Measurements from ENCODE around the gene KIF26B. TPM values are rescaled to one million over a fixed set of nuclear protein-coding genes. Genes with fewer than 3 reads are reported as not detected.

The KIF26B gene
- total RNA-seq, 2 experiments from 2014 or later: not detected

DNA sequence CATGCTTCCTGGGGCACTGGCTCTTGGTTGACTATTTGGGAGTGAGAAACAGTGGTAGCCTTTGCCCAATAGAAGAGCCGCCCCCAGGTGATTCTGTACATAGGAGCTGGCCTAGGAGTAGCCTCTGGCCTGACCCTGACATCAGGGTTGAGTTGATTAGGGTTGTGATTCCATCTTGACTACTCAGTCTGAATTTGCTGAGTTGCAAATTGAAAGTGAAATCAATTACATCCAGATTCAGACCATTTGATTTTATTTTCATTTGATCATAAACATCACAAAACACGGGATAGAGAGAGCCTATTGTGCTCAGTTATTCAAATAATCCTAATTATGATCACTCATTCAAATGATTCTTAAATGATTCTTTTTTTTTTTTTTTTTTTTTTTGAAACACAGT is 253.2 kb downstream of the KIF26B start:
- Histone ChIP-seq H3K4me1 (ENCODE audit: insufficient read depth, low read length, poor library complexity, severe bottlenecking) (no peaks in the 10 kb centered on the region), H3K4me2 (ENCODE audit: low read length) (no peak overlapping the region), H3K79me2 (ENCODE audit: insufficient read depth, low read depth, low read length) (no peaks in the 10 kb centered on the region), H3K36me3 (ENCODE audit: insufficient read depth, low read length) (no peaks in the 10 kb centered on the region), H4K20me1 (ENCODE audit: insufficient read depth, low read length) (no peaks in the 10 kb centered on the region), H3K9me2 (ENCODE audit: insufficient read depth, low read length) (no peaks in the 10 kb centered on the region), H3K9me3 (ENCODE audit: low read length) (no peaks in the 10 kb centered on the region), H3K27ac (ENCODE audit: low read depth, low read length, poor library complexity, severe bottlenecking) (no peak overlapping the region), H2AFZ (ENCODE audit: low read length) (no peak overlapping the region), H3K4me3 (ENCODE audit: low read depth, low read length, poor library complexity, severe bottlenecking) (no peak overlapping the region)
- TF ChIP-seq EZH2phosphoT487 (IDR thresholded peaks at IDR 0.05; ENCODE audit: borderline replicate concordance, low read depth, low read length): no peak
- no TSS peak for BruUV-seq (replicated peaks)
- POLR2A ChIA-PET: no interaction called here
- intact Hi-C loops (cut with micrococcal nuclease; ENCODE audit: unreplicated experiment): no loop called here
- CTCF ChIA-PET (ENCODE audit: unreplicated experiment): no interaction called here
- DNase-seq (ENCODE audit: low spot score): no peak

GRCh38 chr1:245409341-245410195 is 254.8 kb downstream of the KIF26B start:
- intact Hi-C loops (cut with micrococcal nuclease; ENCODE audit: unreplicated experiment): no loop called here
- Histone ChIP-seq H3K9me2 (ENCODE audit: insufficient read depth, low read length) (no peaks in the 10 kb centered on the region), H3K79me2 (ENCODE audit: insufficient read depth, low read depth, low read length) (no peaks in the 10 kb centered on the region), H2AFZ (ENCODE audit: low read length) (no peak overlapping the region), H3K4me3 (ENCODE audit: low read depth, low read length, poor library complexity, severe bottlenecking) (no peak overlapping the region), H3K27ac (ENCODE audit: low read depth, low read length, poor library complexity, severe bottlenecking) (no peak overlapping the region), H3K4me1 (ENCODE audit: insufficient read depth, low read length, poor library complexity, severe bottlenecking) (no peaks in the 10 kb centered on the region), H4K20me1 (ENCODE audit: insufficient read depth, low read length) (no peaks in the 10 kb centered on the region), H3K9me3 (ENCODE audit: low read length) (no peaks in the 10 kb centered on the region), H3K36me3 (ENCODE audit: insufficient read depth, low read length) (no peaks in the 10 kb centered on the region), H3K4me2 (ENCODE audit: low read length) (no peak overlapping the region)
- TF ChIP-seq EZH2phosphoT487 (IDR thresholded peaks at IDR 0.05; ENCODE audit: borderline replicate concordance, low read depth, low read length): no peak
- TF ChIP-seq, protein P1, sequence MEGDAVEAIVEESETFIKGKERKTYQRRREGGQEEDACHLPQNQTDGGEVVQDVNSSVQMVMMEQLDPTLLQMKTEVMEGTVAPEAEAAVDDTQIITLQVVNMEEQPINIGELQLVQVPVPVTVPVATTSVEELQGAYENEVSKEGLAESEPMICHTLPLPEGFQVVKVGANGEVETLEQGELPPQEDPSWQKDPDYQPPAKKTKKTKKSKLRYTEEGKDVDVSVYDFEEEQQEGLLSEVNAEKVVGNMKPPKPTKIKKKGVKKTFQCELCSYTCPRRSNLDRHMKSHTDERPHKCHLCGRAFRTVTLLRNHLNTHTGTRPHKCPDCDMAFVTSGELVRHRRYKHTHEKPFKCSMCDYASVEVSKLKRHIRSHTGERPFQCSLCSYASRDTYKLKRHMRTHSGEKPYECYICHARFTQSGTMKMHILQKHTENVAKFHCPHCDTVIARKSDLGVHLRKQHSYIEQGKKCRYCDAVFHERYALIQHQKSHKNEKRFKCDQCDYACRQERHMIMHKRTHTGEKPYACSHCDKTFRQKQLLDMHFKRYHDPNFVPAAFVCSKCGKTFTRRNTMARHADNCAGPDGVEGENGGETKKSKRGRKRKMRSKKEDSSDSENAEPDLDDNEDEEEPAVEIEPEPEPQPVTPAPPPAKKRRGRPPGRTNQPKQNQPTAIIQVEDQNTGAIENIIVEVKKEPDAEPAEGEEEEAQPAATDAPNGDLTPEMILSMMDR (conservative IDR thresholded peaks at IDR 0.05; ENCODE audit: low read length): no peak
- DNase-seq (ENCODE audit: low spot score): no peak
- POLR2A ChIA-PET: interaction anchor here (0.7 kb wide), 1 partner anchor 95 kb away, joined by 3 read pairs; no protein-coding TSS in a partner anchor
- CTCF ChIA-PET (ENCODE audit: unreplicated experiment): no interaction called here
- BruUV-seq (replicated peaks): no TSS peak

GRCh38 chr1:245411245-245412036 is 256.7 kb downstream of the KIF26B start:
- no peak for DNase-seq (ENCODE audit: low spot score)
- intact Hi-C loops (cut with micrococcal nuclease; ENCODE audit: unreplicated experiment): no loop called here
- Histone ChIP-seq H3K9me2 (ENCODE audit: insufficient read depth, low read length) (no peaks in the 10 kb centered on the region), H2AFZ (ENCODE audit: low read length) (no peak overlapping the region), H3K9me3 (ENCODE audit: low read length) (no peaks in the 10 kb centered on the region), H3K36me3 (ENCODE audit: insufficient read depth, low read length) (no peaks in the 10 kb centered on the region), H4K20me1 (ENCODE audit: insufficient read depth, low read length) (no peaks in the 10 kb centered on the region), H3K27ac (ENCODE audit: low read depth, low read length, poor library complexity, severe bottlenecking) (no peak overlapping the region), H3K4me2 (ENCODE audit: low read length) (no peak overlapping the region), H3K4me3 (ENCODE audit: low read depth, low read length, poor library complexity, severe bottlenecking) (no peak overlapping the region), H3K4me1 (ENCODE audit: insufficient read depth, low read length, poor library complexity, severe bottlenecking) (no peaks in the 10 kb centered on the region), H3K79me2 (ENCODE audit: insufficient read depth, low read depth, low read length) (no peaks in the 10 kb centered on the region)
- TF ChIP-seq, protein P1 (conservative IDR thresholded peaks at IDR 0.05; ENCODE audit: low read length): no peak
- no peak for TF ChIP-seq EZH2phosphoT487 (IDR thresholded peaks at IDR 0.05; ENCODE audit: borderline replicate concordance, low read depth, low read length)
- ChIA-PET CTCF (ENCODE audit: unreplicated experiment) (no interaction called here), POLR2A (interaction anchor here (1.7 kb wide), 1 partner anchor 10 kb away, joined by 4 read pairs; no protein-coding TSS in a partner anchor)
- no TSS peak for BruUV-seq (replicated peaks)

All from OCI-LY7 (cell line).